ENCODE results near the gene OR2B2.

DNA sequence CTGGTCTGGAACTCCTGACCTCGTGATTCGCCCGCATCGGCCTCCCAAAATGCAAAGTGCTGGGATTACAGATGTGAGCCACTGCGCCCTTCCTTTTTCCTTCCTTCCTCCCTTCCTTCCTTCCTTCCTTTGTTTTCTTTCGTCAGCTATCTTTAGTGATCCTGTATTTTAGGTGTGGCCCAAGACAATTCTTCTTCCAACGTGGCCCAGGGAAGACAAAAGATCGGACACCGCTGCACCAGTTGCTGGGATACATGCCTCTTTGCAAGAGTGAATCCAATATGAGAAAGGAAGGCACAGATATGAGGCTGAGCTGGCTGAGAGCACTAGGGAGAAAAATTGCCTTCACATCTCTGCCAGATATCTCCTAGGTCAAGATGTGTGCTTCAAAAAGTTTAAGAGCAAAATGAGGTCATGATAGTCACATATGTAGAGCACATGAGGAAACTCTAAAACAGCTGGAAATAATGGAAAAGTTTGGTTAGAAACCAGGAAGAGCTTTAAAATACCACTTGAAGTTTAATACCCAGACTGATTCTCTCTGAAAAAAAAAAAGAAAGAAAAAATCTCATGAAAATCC lies 41.8 kb downstream of the OR2B2 start:
- TF ChIP-seq, protein P1, sequence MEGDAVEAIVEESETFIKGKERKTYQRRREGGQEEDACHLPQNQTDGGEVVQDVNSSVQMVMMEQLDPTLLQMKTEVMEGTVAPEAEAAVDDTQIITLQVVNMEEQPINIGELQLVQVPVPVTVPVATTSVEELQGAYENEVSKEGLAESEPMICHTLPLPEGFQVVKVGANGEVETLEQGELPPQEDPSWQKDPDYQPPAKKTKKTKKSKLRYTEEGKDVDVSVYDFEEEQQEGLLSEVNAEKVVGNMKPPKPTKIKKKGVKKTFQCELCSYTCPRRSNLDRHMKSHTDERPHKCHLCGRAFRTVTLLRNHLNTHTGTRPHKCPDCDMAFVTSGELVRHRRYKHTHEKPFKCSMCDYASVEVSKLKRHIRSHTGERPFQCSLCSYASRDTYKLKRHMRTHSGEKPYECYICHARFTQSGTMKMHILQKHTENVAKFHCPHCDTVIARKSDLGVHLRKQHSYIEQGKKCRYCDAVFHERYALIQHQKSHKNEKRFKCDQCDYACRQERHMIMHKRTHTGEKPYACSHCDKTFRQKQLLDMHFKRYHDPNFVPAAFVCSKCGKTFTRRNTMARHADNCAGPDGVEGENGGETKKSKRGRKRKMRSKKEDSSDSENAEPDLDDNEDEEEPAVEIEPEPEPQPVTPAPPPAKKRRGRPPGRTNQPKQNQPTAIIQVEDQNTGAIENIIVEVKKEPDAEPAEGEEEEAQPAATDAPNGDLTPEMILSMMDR (IDR thresholded peaks at IDR 0.05), result no peak
- TF ChIP-seq EP300 (IDR thresholded peaks at IDR 0.05) (no peak), POLR2AphosphoS5 (IDR thresholded peaks at IDR 0.05) (no peak)
